Measurements from ENCODE around the gene SDHD. TPM values are rescaled to one million over a fixed set of nuclear protein-coding genes. Genes with fewer than 3 reads are reported as not detected.
"Not testable (repeated sequence)": the region's sequence is repeated elsewhere in the genome, so short reads cannot be mapped to it uniquely, and the experiment has no call there.

Gene SDHD
- total and polyA plus RNA-seq, 10 of the 15 experiments (the other 5 are each of a cell fraction or from before 2014, with no cell fraction given), result 114 to 775 (median 187) TPM

DNA sequence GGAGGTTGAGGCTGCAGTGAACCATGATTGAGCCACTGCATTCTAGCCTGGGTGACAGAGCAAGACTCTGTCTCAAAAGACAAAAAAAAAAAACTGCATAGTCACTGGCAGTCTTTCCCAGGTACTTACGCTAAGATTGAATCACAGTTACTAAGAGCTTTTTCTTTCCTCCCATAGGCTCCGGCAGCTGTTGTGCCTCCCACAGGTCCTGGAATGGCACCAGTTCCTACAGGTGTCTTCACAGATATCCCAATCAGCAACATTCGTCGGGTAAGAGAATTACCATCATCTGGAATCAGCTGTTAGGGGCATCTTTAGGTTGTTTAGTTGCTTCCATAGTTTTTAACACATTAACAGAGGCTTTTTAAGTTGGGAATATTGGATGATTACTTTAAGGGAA is 41.7 kb upstream of the SDHD start (continued):
- no peak for TF ChIP-seq TCF3 (IDR thresholded peaks at IDR 0.05; ENCODE audit: borderline replicate concordance, insufficient read depth, low read depth, low read length)
- no peak for TF ChIP-seq FOS (IDR thresholded peaks at IDR 0.05; ENCODE audit: borderline replicate concordance, extremely low read depth, insufficient read length)
- no peak for TF ChIP-seq TAF1 (IDR thresholded peaks at IDR 0.05; ENCODE audit: borderline replicate concordance, low read depth, low read length)
- TF ChIP-seq PAX5 (IDR thresholded peaks at IDR 0.05; ENCODE audit: borderline replicate concordance, low read depth, low read length), result no peak
- TF ChIP-seq SRF (IDR thresholded peaks at IDR 0.05; ENCODE audit: low read depth in 2 of 2, low read length in 2 of 2), result no peak
- TF ChIP-seq, protein P1, sequence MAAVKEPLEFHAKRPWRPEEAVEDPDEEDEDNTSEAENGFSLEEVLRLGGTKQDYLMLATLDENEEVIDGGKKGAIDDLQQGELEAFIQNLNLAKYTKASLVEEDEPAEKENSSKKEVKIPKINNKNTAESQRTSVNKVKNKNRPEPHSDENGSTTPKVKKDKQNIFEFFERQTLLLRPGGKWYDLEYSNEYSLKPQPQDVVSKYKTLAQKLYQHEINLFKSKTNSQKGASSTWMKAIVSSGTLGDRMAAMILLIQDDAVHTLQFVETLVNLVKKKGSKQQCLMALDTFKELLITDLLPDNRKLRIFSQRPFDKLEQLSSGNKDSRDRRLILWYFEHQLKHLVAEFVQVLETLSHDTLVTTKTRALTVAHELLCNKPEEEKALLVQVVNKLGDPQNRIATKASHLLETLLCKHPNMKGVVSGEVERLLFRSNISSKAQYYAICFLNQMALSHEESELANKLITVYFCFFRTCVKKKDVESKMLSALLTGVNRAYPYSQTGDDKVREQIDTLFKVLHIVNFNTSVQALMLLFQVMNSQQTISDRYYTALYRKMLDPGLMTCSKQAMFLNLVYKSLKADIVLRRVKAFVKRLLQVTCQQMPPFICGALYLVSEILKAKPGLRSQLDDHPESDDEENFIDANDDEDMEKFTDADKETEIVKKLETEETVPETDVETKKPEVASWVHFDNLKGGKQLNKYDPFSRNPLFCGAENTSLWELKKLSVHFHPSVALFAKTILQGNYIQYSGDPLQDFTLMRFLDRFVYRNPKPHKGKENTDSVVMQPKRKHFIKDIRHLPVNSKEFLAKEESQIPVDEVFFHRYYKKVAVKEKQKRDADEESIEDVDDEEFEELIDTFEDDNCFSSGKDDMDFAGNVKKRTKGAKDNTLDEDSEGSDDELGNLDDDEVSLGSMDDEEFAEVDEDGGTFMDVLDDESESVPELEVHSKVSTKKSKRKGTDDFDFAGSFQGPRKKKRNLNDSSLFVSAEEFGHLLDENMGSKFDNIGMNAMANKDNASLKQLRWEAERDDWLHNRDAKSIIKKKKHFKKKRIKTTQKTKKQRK (IDR thresholded peaks at IDR 0.05; ENCODE audit: low read depth, low read length), result no peak
- TF ChIP-seq ATF7 (IDR thresholded peaks at IDR 0.05; ENCODE audit: low read depth), result no peak

GRCh38 chr11:112046647-112047046 is 40.0 kb upstream of the SDHD start:
- Histone ChIP-seq H3K36me3 (ENCODE audit: control insufficient read depth in 2 of 2, insufficient read depth in 2 of 2, low read length in 1 of 2) (peaks cover 0 to 13% of the 10 kb centered on the region in 2 experiments; a peak in 3 of 4 replicates), H3K4me1 (ENCODE audit: control insufficient read depth, insufficient read depth, low read length) (peaks cover 29% of the 10 kb centered on the region)
- H2AFZ ChIP-seq (ENCODE audit: control insufficient read depth, low read depth, low read length); H3K4me2 ChIP-seq (ENCODE audit: control insufficient read depth, insufficient read depth); POLR2A ChIA-PET; H3K9me3 ChIP-seq (replicated peaks; ENCODE audit: control insufficient read depth, insufficient read depth, low read length); H3K27ac ChIP-seq (ENCODE audit: control insufficient read depth, insufficient read depth); SMC1A ChIA-PET (ENCODE audit: uncharacterized antibody, unreplicated experiment); CTCF ChIA-PET; in situ Hi-C loops (cut with MboI); BruUV-seq (replicated peaks); H3K79me2 ChIP-seq (ENCODE audit: control insufficient read depth, insufficient read depth, low read length); FAIRE-seq; DNase-seq (ENCODE audit: low read depth, low spot score); RAD21 ChIA-PET (ENCODE audit: unreplicated experiment); ATAC-seq; H3K27me3 ChIP-seq (replicated peaks in 1 of 2; ENCODE audit: control insufficient read depth in 2 of 2, insufficient read depth in 2 of 2, low read length in 1 of 2); intact Hi-C loops (cut with micrococcal nuclease; ENCODE audit: unreplicated experiment); H3K4me3 ChIP-seq; H4K20me1 ChIP-seq (ENCODE audit: control insufficient read depth, insufficient read depth); H3K9ac ChIP-seq (ENCODE audit: control insufficient read depth, insufficient read depth, low read length): not testable (repeated sequence)
- 100% methylated on average over 1 of the region's 2 CpGs for WGBS (ENCODE audit: insufficient coverage, insufficient replicate concordance, low lambda C conversion rate, missing lambda C conversion rate)
